H9 (cell line): ENCODE results near the gene ZFPL1. TPM values are rescaled to one million over a fixed set of nuclear protein-coding genes. Genes with fewer than 3 reads are reported as not detected.

Experiments used
- DNase-seq: peaks from one replicate; pipeline ENCODE4 v3.0.0-alpha.2; 2017
- H2AFZ ChIP-seq: one replicate; pipeline ENCODE4 v1.6.1; 2013; ENCODE audit warnings: mild to moderate bottlenecking, low read length, control low read depth, moderate library complexity
- H2AK5ac ChIP-seq: 2 replicates; pipeline ENCODE4 v1.6.1; 2013; ENCODE audit warnings: low read length, control low read depth, mixed read lengths; ENCODE audit not compliant: insufficient read length
- H2BK120ac ChIP-seq: one replicate; pipeline ENCODE4 v1.6.1; 2013; ENCODE audit warnings: low read depth, mild to moderate bottlenecking, low read length, control low read depth, inconsistent platforms; ENCODE audit not compliant: poor library complexity, severe bottlenecking
- H2BK12ac ChIP-seq: 2 replicates; pipeline ENCODE4 v1.6.1; 2013; ENCODE audit warnings: low read length, control low read depth, mixed read lengths, low read depth; ENCODE audit not compliant: insufficient read length
- H2BK15ac ChIP-seq: 2 replicates; pipeline ENCODE4 v1.6.1; 2013; ENCODE audit warnings: low read depth, low read length, control low read depth
- H2BK20ac ChIP-seq: one replicate; pipeline ENCODE4 v1.6.1; 2013; ENCODE audit warnings: low read depth, mild to moderate bottlenecking, low read length, control low read depth, inconsistent platforms; ENCODE audit not compliant: poor library complexity, severe bottlenecking
- H2BK5ac ChIP-seq: 2 replicates; pipeline ENCODE4 v1.6.1; 2013; ENCODE audit warnings: low read length, control low read depth, mixed read lengths; ENCODE audit not compliant: insufficient read length
- H3K14ac ChIP-seq: 2 replicates; pipeline ENCODE4 v1.6.1; 2013; ENCODE audit warnings: low read length, control low read depth; ENCODE audit not compliant: insufficient read depth
- H3K18ac ChIP-seq: 2 replicates; pipeline ENCODE4 v1.6.1; 2013; ENCODE audit warnings: low read depth, mild to moderate bottlenecking, mixed read lengths, low read length, control low read depth; ENCODE audit not compliant: insufficient read length
- H3K23ac ChIP-seq: 2 replicates; pipeline ENCODE4 v1.6.1; 2013; ENCODE audit warnings: low read length, control low read depth, mixed read lengths, low read depth; ENCODE audit not compliant: insufficient read length
- H3K23me2 ChIP-seq: 2 replicates; pipeline ENCODE4 v1.6.1; 2013; ENCODE audit warnings: low read depth, mild to moderate bottlenecking, mixed read lengths, low read length, control low read depth; ENCODE audit not compliant: insufficient read length, poor library complexity, severe bottlenecking
- H3K27ac ChIP-seq: 2 replicates; pipeline ENCODE4 v1.5.1; 2013; ENCODE audit warnings: low read length, control low read depth, mixed read lengths, low read depth; ENCODE audit not compliant: insufficient read length
- H3K27me3 ChIP-seq: 2 replicates; pipeline ENCODE4 v1.6.1; 2013; ENCODE audit warnings: low read length, control low read depth, inconsistent platforms; ENCODE audit not compliant: insufficient read depth
- H3K4ac ChIP-seq: 2 replicates; pipeline ENCODE4 v1.6.1; 2013; ENCODE audit warnings: low read depth, mild to moderate bottlenecking, control low read depth, inconsistent platforms, low read length, moderate library complexity
- H3K4me1 ChIP-seq: 2 replicates; pipeline ENCODE4 v1.6.1; 2013; ENCODE audit warnings: low read length, control low read depth, inconsistent platforms; ENCODE audit not compliant: insufficient read depth
- H3K4me2 ChIP-seq: 2 replicates; pipeline ENCODE4 v1.6.1; 2013; ENCODE audit warnings: low read length, control low read depth, mixed read lengths; ENCODE audit not compliant: insufficient read length, insufficient read depth
- H3K56ac ChIP-seq: 2 replicates; pipeline ENCODE4 v1.6.1; 2013; ENCODE audit warnings: low read depth, mild to moderate bottlenecking, mixed read lengths, low read length, control low read depth; ENCODE audit not compliant: insufficient read length
- H3K79me1 ChIP-seq: 2 replicates; pipeline ENCODE4 v1.6.1; 2013; ENCODE audit warnings: low read depth, mild to moderate bottlenecking, moderate library complexity, low read length, control low read depth, inconsistent platforms; ENCODE audit not compliant: insufficient read depth, poor library complexity, severe bottlenecking
- H3K79me2 ChIP-seq: 2 replicates; pipeline ENCODE4 v1.6.1; 2013; ENCODE audit warnings: low read length, control low read depth, inconsistent platforms; ENCODE audit not compliant: insufficient read depth
- H3K9ac ChIP-seq: 2 replicates; pipeline ENCODE4 v1.6.1; 2013; ENCODE audit warnings: low read length, control low read depth, mixed read lengths; ENCODE audit not compliant: insufficient read length; ENCODE audit errors: extremely low read depth
- H3K9me3 ChIP-seq: one replicate; pipeline ENCODE4 v1.6.1; 2013; ENCODE audit warnings: low read depth, low read length, inconsistent platforms; ENCODE audit not compliant: control insufficient read depth
- H3T11ph ChIP-seq: one replicate; pipeline ENCODE4 v1.6.1; 2013; ENCODE audit warnings: mild to moderate bottlenecking, low read length, control low read depth, inconsistent platforms
- H4K20me1 ChIP-seq: one replicate; pipeline ENCODE4 v1.6.1; 2013; ENCODE audit not compliant: control insufficient read depth, insufficient read length, insufficient read depth
- H4K5ac ChIP-seq: 2 replicates; pipeline ENCODE4 v1.6.1; 2013; ENCODE audit warnings: low read depth, mild to moderate bottlenecking, mixed read lengths, low read length, control low read depth; ENCODE audit not compliant: insufficient read length
- H4K8ac ChIP-seq: replicated peaks from 2 replicates; pipeline ENCODE4 v1.6.1; 2013; ENCODE audit warnings: low read length, control low read depth, mixed read lengths, low read depth; ENCODE audit not compliant: insufficient read length
- H4K91ac ChIP-seq: 2 replicates; pipeline ENCODE4 v1.6.1; 2013; ENCODE audit warnings: low read depth, mild to moderate bottlenecking, moderate library complexity, mixed read lengths, low read length, control low read depth; ENCODE audit not compliant: insufficient read length
- H3K27ac Mint-ChIP-seq, 3 experiments: 2 replicates in 2 of 3; 3 replicates in 1 of 3; pipeline ENCODE4 v1.8.0; 2020 to 2021; ENCODE audit warnings: mixed read lengths in 3 of 3, mild to moderate bottlenecking in 1 of 3, moderate library complexity in 1 of 3
- H3K27me3 Mint-ChIP-seq: 2 replicates; pipeline ENCODE4 v1.8.0; 2021; ENCODE audit warnings: low read depth, mild to moderate bottlenecking, moderate library complexity, mixed read lengths
- H3K36me3 Mint-ChIP-seq, 3 experiments: 2 replicates in 2 of 3; 3 replicates in 1 of 3; pipeline ENCODE4 v1.8.0; 2020 to 2021; ENCODE audit warnings: low read depth in 3 of 3, mixed read lengths in 3 of 3; ENCODE audit not compliant: insufficient read depth in 1 of 3
- H3K4me1 Mint-ChIP-seq, 2 experiments: 2 replicates each; pipeline ENCODE4 v1.8.0; 2020; ENCODE audit warnings: mixed read lengths in 2 of 2
- H3K4me3 Mint-ChIP-seq, 2 experiments: 2 replicates in 1 of 2; 3 replicates in 1 of 2; pipeline ENCODE4 v1.8.0; 2020 to 2021; ENCODE audit warnings: mild to moderate bottlenecking in 2 of 2, mixed read lengths in 2 of 2, moderate library complexity in 1 of 2
- H3K9me3 Mint-ChIP-seq, 2 experiments: 2 replicates in 1 of 2; 3 replicates in 1 of 2; pipeline ENCODE4 v1.8.0; 2020; ENCODE audit warnings: mild to moderate bottlenecking in 2 of 2, mixed read lengths in 2 of 2, moderate library complexity in 1 of 2
- CTCF ChIP-seq: fragments of 200-600 bp; sonication (generic); conservative IDR thresholded peaks from 3 replicates; pipeline ENCODE4 v1.8.0; 2021; ENCODE audit warnings: antibody characterized with exemption, mild to moderate bottlenecking
- WGBS: extraction: QIAGEN DNeasy Blood & Tissue Kit; methylation state at CpG from one replicate; pipeline ENCODE4 v1.1.7; 2013; ENCODE audit warnings: missing lambda C conversion rate, low lambda C conversion rate, mixed read lengths; ENCODE audit not compliant: insufficient read length; ENCODE audit errors: extremely low coverage; 5-methylcytosine and 5-hydroxymethylcytosine counted together
- total RNA-seq: library from RNA; stranded (reverse); gene quantifications from 2 replicates; pipeline ENCODE4 v1.2.1, GENCODE V29; 2021

ZFPL1 gene
- total RNA-seq, 1 experiment from 2014 or later = 24.2 TPM

- H3K23me2 ChIP-seq = no peaks in the 10 kb centered on the region
- H3K56ac ChIP-seq = no peak overlapping the region
- Mint-ChIP-seq H3K9me3 (no peaks in the 10 kb centered on the region; a peak in 1 of 5 replicates), H3K27me3 (no peaks in the 10 kb centered on the region), H3K27ac (no peak overlapping the region; a peak in 1 of 7 replicates), H3K36me3 (peaks cover 5 to 25% (median 14%) of the 10 kb centered on the region in 3 experiments; a peak in 5 of 7 replicates), H3K4me1 (peaks cover 4 to 10% of the 10 kb centered on the region in 2 experiments), H3K4me3 (no peak overlapping the region; a peak in 1 of 5 replicates)
- no peak overlapping the region for H3K14ac ChIP-seq
- WGBS = no CpG with 5 or more reads among the region's 56 CpGs
- H3K27ac ChIP-seq = no peak overlapping the region
- H4K5ac ChIP-seq = no peak overlapping the region
- H2BK12ac ChIP-seq = no peak overlapping the region
- H2BK20ac ChIP-seq = no peak overlapping the region
- H3K9ac ChIP-seq = no peak overlapping the region
- no peak overlapping the region for H4K8ac ChIP-seq
- H3K18ac ChIP-seq = no peak overlapping the region
- no peak overlapping the region for H3K23ac ChIP-seq
- H3K4me2 ChIP-seq = peak overlapping the region; percentile 14
- no peak overlapping the region for H3T11ph ChIP-seq
- peak; percentile 48 for DNase-seq
- H3K79me2 ChIP-seq = no peaks in the 10 kb centered on the region
- TF ChIP-seq CTCF = no peak
- H2BK5ac ChIP-seq = no peak overlapping the region
- no peak overlapping the region for H3K4ac ChIP-seq
- no peaks in the 10 kb centered on the region for H3K4me1 ChIP-seq
- no peaks in the 10 kb centered on the region for H4K20me1 ChIP-seq
- no peaks in the 10 kb centered on the region for H3K79me1 ChIP-seq
- no peak overlapping the region for H4K91ac ChIP-seq
- H2BK120ac ChIP-seq = no peak overlapping the region
- H2BK15ac ChIP-seq = no peak overlapping the region
- no peak overlapping the region for H2AFZ ChIP-seq
- H2AK5ac ChIP-seq = no peak overlapping the region
- no peaks in the 10 kb centered on the region for H3K9me3 ChIP-seq
- H3K27me3 ChIP-seq = no peaks in the 10 kb centered on the region
These were observed 36.2 kb upstream of the ZFPL1 start for GRCh38 chr11:65047581-65048422.
